Immature natural killer cell (primary cell): Measurements from ENCODE around the gene MMP28. TPM values are rescaled to one million over a fixed set of nuclear protein-coding genes. Genes with fewer than 3 reads are reported as not detected.

Experiments
- DNase-seq, 3 donors: peaks; one replicate each; pipeline ENCODE4 v3.0.0; 2022; ENCODE audit warnings: mixed read lengths in 1 of 3
- H3K27ac Mint-ChIP-seq, 6 donors: one replicate each; pipeline ENCODE4 v1.8.0; 2020; ENCODE audit warnings: mixed read lengths in 6 of 6, mild to moderate bottlenecking in 5 of 6, inconsistent platforms in 4 of 6, moderate library complexity in 3 of 6
- H3K27me3 Mint-ChIP-seq, 3 donors: one replicate each; pipeline ENCODE4 v1.8.0; 2020 to 2021; ENCODE audit warnings: low read depth in 3 of 3, mild to moderate bottlenecking in 3 of 3, mixed read lengths in 3 of 3, moderate library complexity in 3 of 3, inconsistent platforms in 1 of 3
- H3K36me3 Mint-ChIP-seq, 3 donors: one replicate each; pipeline ENCODE4 v1.8.0; 2020; ENCODE audit warnings: mixed read lengths in 3 of 3, inconsistent platforms in 2 of 3, mild to moderate bottlenecking in 2 of 3
- H3K4me1 Mint-ChIP-seq, 2 donors: one replicate each; pipeline ENCODE4 v1.8.0; 2020; ENCODE audit warnings: inconsistent platforms in 2 of 2, mild to moderate bottlenecking in 2 of 2, mixed read lengths in 2 of 2, moderate library complexity in 1 of 2
- H3K4me3 Mint-ChIP-seq, 5 donors: one replicate each; pipeline ENCODE4 v1.8.0; 2020; ENCODE audit warnings: mild to moderate bottlenecking in 5 of 5, mixed read lengths in 5 of 5, inconsistent platforms in 3 of 5, moderate library complexity in 3 of 5
- H3K9me3 Mint-ChIP-seq, 6 donors: one replicate each; pipeline ENCODE4 v1.8.0; 2020; ENCODE audit warnings: mild to moderate bottlenecking in 6 of 6, mixed read lengths in 6 of 6, inconsistent platforms in 4 of 6, moderate library complexity in 3 of 6
- polyA plus RNA-seq, 3 donors: library from polyadenylated mRNA; unstranded; fragments of 300-500 nt; fragmentation: Illumina TruSeq; gene quantifications; one replicate each; pipeline ENCODE4 v1.2.3, GENCODE V29; 2021

Gene MMP28, protein sequence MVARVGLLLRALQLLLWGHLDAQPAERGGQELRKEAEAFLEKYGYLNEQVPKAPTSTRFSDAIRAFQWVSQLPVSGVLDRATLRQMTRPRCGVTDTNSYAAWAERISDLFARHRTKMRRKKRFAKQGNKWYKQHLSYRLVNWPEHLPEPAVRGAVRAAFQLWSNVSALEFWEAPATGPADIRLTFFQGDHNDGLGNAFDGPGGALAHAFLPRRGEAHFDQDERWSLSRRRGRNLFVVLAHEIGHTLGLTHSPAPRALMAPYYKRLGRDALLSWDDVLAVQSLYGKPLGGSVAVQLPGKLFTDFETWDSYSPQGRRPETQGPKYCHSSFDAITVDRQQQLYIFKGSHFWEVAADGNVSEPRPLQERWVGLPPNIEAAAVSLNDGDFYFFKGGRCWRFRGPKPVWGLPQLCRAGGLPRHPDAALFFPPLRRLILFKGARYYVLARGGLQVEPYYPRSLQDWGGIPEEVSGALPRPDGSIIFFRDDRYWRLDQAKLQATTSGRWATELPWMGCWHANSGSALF
- not detected for polyA plus RNA-seq

- peak; percentile 11 to 20 (median 15) for DNase-seq
- Mint-ChIP-seq H3K27ac (no peak within 1 kb of the TSS), H3K9me3 (no peaks in the 10 kb centered on the region), H3K36me3 (no peaks in the 10 kb centered on the region), H3K27me3 (peaks cover 14 to 32% (median 23%) of the 10 kb centered on the region in 3 donors), H3K4me3 (peak within 1 kb of the TSS; percentile 40 to 68 (median 65)), H3K4me1 (peaks cover 11 to 14% of the 10 kb centered on the region in 2 donors)
Observed at GRCh38 chr17:35795007-35795870, at the start of gene MMP28. TSS of gene MMP28 (minus strand) at chr17:35795641. CDS start at chr17:35795377, 264 bp downstream.

DNA sequence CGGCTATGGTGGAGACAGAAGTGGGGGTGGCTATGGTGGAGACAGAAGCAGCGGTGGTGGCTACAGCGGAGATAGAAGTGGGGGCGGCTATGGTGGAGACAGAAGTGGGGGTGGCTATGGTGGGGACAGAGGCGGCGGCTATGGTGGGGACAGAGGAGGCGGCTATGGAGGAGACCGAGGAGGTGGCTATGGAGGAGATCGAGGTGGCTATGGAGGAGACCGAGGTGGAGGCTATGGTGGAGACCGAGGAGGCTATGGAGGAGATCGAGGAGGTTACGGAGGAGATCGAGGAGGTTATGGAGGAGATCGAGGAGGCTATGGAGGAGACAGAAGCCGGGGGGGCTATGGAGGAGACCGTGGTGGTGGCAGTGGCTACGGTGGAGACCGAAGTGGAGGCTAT, 49.1 kb upstream of the MMP28 start:
- Mint-ChIP-seq H3K27me3 (peaks cover 0 to 2% (median 2%) of the 10 kb centered on the region in 3 donors), H3K4me1 (peaks cover 2 to 5% of the 10 kb centered on the region in 2 donors), H3K27ac (peak overlapping the region in 2 of 6 donors; percentile 21 to 58), H3K36me3 (peaks cover 36 to 59% (median 39%) of the 10 kb centered on the region in 3 donors), H3K4me3 (no peak overlapping the region), H3K9me3 (no peaks in the 10 kb centered on the region)
- no peak for DNase-seq

DNA sequence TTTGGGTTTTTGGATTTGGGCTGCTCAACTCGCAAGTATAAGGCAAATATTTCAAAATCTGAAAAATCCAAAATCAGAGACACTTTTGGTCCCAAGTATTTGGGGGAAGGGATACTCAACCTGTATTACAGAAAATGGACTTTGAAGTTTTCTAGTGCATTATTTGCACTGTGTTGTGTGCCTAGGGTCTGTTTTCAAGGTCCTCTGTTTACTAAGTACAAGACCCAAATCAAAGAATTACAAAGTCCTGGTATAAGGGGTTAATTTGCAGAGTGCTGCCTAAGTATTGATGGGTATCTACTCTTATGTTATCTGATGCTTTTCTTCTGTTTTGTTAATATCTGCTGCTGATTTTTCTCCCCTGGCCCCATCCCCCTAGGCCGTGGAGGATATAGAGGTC, 48.3 kb upstream of the MMP28 start:
- no peak for DNase-seq
- peak overlapping the region in 4 of 6 donors; percentile 30 to 77 (median 67) for H3K27ac Mint-ChIP-seq
- no peaks in the 10 kb centered on the region for H3K9me3 Mint-ChIP-seq
- peaks cover 0 to under 1% of the 10 kb centered on the region in 2 donors for H3K4me1 Mint-ChIP-seq
- peaks cover 0 to 2% (median 2%) of the 10 kb centered on the region in 3 donors for H3K27me3 Mint-ChIP-seq
- no peak overlapping the region for H3K4me3 Mint-ChIP-seq
- peaks cover 37 to 60% (median 39%) of the 10 kb centered on the region in 3 donors for H3K36me3 Mint-ChIP-seq

GRCh38 chr17:35842239-35842638, 46.8 kb upstream of the MMP28 start:
- H3K27ac Mint-ChIP-seq: peak overlapping the region in 5 of 6 donors; percentile 17 to 73 (median 51)
- H3K9me3 Mint-ChIP-seq: no peaks in the 10 kb centered on the region
- H3K4me3 Mint-ChIP-seq: no peak overlapping the region
- DNase-seq: no peak
- H3K27me3 Mint-ChIP-seq: peaks cover 0 to 2% (median 2%) of the 10 kb centered on the region in 3 donors
- peaks cover 31 to 55% (median 32%) of the 10 kb centered on the region in 3 donors for H3K36me3 Mint-ChIP-seq
- peaks cover 0 to 6% of the 10 kb centered on the region in 2 donors for H3K4me1 Mint-ChIP-seq

- no peak for DNase-seq
- peaks cover 0 to 6% of the 10 kb centered on the region in 2 donors for H3K4me1 Mint-ChIP-seq
- peaks cover 31 to 53% (median 32%) of the 10 kb centered on the region in 3 donors for H3K36me3 Mint-ChIP-seq
- no peaks in the 10 kb centered on the region for H3K9me3 Mint-ChIP-seq
- peaks cover 0 to 2% (median 2%) of the 10 kb centered on the region in 3 donors for H3K27me3 Mint-ChIP-seq
- H3K4me3 Mint-ChIP-seq: no peak overlapping the region
- H3K27ac Mint-ChIP-seq: peak overlapping the region in 1 of 6 donors; percentile 12
Observed at GRCh38 chr17:35841505-35841904, 46.1 kb upstream of the MMP28 start.

GRCh38 chr17:35841101-35841500, 45.7 kb upstream of the MMP28 start:
- Mint-ChIP-seq H3K4me3 (no peak overlapping the region), H3K27ac (peak overlapping the region in 1 of 6 donors; percentile 53), H3K4me1 (peaks cover 0 to 6% of the 10 kb centered on the region in 2 donors), H3K9me3 (no peaks in the 10 kb centered on the region), H3K27me3 (peaks cover 0 to 2% (median 2%) of the 10 kb centered on the region in 3 donors), H3K36me3 (peaks cover 31 to 53% (median 32%) of the 10 kb centered on the region in 3 donors)
- no peak for DNase-seq

DNA sequence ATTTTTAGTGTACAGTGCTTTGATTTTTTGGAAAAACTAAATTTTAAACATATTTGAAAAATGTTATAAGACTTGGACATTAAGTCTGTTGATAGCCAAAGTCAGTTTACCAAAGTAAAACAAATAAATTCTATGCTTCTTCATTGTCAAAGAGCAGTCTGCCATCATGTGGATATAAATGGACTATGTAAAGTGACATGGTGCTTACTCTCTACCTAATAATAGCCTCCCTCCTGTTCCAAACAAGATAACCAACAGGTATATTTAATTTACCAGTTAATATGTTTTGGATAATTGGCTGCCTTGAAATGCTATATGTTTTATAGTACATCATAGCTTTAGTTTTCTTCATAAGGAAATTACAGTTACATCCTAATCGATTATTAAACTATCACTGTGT, 29.8 kb upstream of the MMP28 start:
- DNase-seq: no peak
- Mint-ChIP-seq H3K4me3 (no peak overlapping the region), H3K4me1 (peaks cover 2 to 18% of the 10 kb centered on the region in 2 donors), H3K36me3 (peaks cover 12 to 48% (median 30%) of the 10 kb centered on the region in 3 donors), H3K9me3 (no peaks in the 10 kb centered on the region), H3K27me3 (no peaks in the 10 kb centered on the region), H3K27ac (no peak overlapping the region)

DNA sequence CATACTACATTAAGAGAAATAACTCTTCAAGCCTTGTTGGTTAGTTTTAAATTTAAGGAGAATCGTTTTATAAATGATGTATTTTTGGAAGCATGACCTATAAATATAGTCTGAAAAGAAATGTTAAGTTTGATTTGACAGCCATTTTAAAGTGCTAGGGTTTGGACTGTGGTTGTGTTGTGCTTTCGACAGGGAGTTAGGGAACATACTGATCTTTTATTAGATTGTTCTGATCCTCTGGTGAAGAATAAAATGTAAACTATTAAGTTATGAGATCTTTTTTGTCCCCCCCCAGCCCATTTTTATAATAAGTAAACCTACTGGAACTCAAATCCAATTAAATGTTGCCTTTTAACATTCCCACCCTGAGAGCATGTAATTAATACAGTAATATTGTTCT, 25.9 kb upstream of the MMP28 start:
- Mint-ChIP-seq H3K27ac (no peak overlapping the region), H3K27me3 (no peaks in the 10 kb centered on the region), H3K4me1 (peaks cover 20 to 57% of the 10 kb centered on the region in 2 donors), H3K9me3 (no peaks in the 10 kb centered on the region), H3K36me3 (peaks cover 16 to 45% (median 29%) of the 10 kb centered on the region in 3 donors), H3K4me3 (no peak overlapping the region)
- DNase-seq: no peak

GRCh38 chr17:35819455-35819854, 24.0 kb upstream of the MMP28 start:
- Mint-ChIP-seq H3K36me3 (peaks cover 13 to 32% (median 21%) of the 10 kb centered on the region in 3 donors), H3K27ac (peak overlapping the region in 5 of 6 donors; percentile 32 to 72 (median 62)), H3K4me3 (no peak overlapping the region), H3K4me1 (peaks cover 34 to 70% of the 10 kb centered on the region in 2 donors), H3K27me3 (no peaks in the 10 kb centered on the region), H3K9me3 (no peaks in the 10 kb centered on the region)
- no peak for DNase-seq

DNA sequence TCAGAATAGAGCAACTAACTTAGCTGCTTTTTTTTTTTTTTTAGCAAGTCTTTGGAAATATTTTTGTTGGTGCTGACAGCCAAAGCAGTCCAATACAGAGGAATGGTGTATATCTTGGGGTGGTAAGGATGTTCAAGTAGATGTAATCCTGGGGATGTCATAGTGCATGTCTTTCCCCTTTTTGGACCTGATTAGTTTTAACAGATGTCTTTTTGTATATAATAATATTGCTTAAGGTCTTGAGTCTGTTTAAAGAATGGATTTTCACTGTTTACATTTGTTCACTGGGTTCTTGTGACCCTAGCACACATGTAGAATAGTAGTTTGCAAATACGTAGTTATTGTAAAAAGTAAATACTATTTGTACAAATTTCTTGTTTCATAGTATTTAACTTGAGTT, 21.8 kb upstream of the MMP28 start:
- H3K9me3 Mint-ChIP-seq: no peaks in the 10 kb centered on the region
- H3K27me3 Mint-ChIP-seq: no peaks in the 10 kb centered on the region
- H3K4me1 Mint-ChIP-seq: peaks cover 47 to 81% of the 10 kb centered on the region in 2 donors
- H3K36me3 Mint-ChIP-seq: peaks cover 4 to 20% (median 11%) of the 10 kb centered on the region in 3 donors
- no peak overlapping the region for H3K4me3 Mint-ChIP-seq
- peak overlapping the region in 5 of 6 donors; percentile 5 to 55 (median 34) for H3K27ac Mint-ChIP-seq
- DNase-seq: no peak

GRCh38 chr17:35816723-35817122, 21.3 kb upstream of the MMP28 start:
- peak overlapping the region in 4 of 6 donors; percentile 19 to 49 (median 38) for H3K27ac Mint-ChIP-seq
- peaks cover 52 to 86% of the 10 kb centered on the region in 2 donors for H3K4me1 Mint-ChIP-seq
- H3K36me3 Mint-ChIP-seq: peaks cover 4 to 18% (median 11%) of the 10 kb centered on the region in 3 donors
- no peak for DNase-seq
- no peaks in the 10 kb centered on the region for H3K27me3 Mint-ChIP-seq
- no peak overlapping the region for H3K4me3 Mint-ChIP-seq
- no peaks in the 10 kb centered on the region for H3K9me3 Mint-ChIP-seq

DNA sequence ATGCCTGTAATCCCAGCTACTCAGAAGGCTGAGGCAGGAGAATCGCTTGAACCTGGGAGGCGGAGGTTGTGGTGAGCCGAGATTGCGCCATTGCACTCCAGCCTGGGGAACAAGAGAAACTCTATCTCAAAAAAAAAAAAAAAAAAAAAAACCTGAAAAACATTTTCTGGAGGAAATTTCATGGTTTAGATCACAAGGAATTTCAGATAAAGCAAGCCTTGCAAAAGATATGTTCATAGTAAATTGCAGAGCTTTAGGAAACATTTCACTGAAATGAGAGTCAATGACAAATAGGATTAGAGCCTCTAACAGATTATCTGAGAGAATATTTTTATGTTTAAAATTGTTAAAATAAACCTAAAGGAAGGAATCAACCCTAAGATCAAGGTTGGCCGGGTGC, 17.0 kb upstream of the MMP28 start:
- Mint-ChIP-seq H3K27me3 (peaks cover 5 to 19% (median 14%) of the 10 kb centered on the region in 3 donors), H3K27ac (no peak overlapping the region), H3K36me3 (peaks cover 0 to 4% (median under 1%) of the 10 kb centered on the region in 3 donors), H3K4me1 (peaks cover 69 to 93% of the 10 kb centered on the region in 2 donors), H3K4me3 (peak overlapping the region in 1 of 5 donors; percentile 16), H3K9me3 (no peaks in the 10 kb centered on the region)
- DNase-seq: no peak

- peak overlapping the region in 4 of 6 donors; percentile 34 to 48 (median 39) for H3K27ac Mint-ChIP-seq
- peak overlapping the region; percentile 16 to 52 (median 39) for H3K4me3 Mint-ChIP-seq
- DNase-seq: no peak
- H3K9me3 Mint-ChIP-seq: no peaks in the 10 kb centered on the region
- H3K4me1 Mint-ChIP-seq: peaks cover 65 to 86% of the 10 kb centered on the region in 2 donors
- peaks cover 5 to 19% (median 14%) of the 10 kb centered on the region in 3 donors for H3K27me3 Mint-ChIP-seq
- H3K36me3 Mint-ChIP-seq: peaks cover 0 to 4% (median 0%) of the 10 kb centered on the region in 3 donors
Observed at GRCh38 chr17:35811759-35812158, 16.3 kb upstream of the MMP28 start.
